CD14-positive monocyte (primary cell): Measurements from ENCODE around the gene FBXW11. TPM values are rescaled to one million over a fixed set of nuclear protein-coding genes. Genes with fewer than 3 reads are reported as not detected.

Experiments
- DNase-seq, 3 donors: peaks; one replicate each; pipeline ENCODE4 v3.0.0-alpha.2; 2011 to 2022
- H2AFZ ChIP-seq: 2 replicates; pipeline ENCODE4 v1.6.0; 2012; ENCODE audit warnings: mild to moderate bottlenecking, low read depth, low read length, inconsistent platforms; ENCODE audit not compliant: insufficient read depth, poor library complexity, severe bottlenecking
- H3K27ac ChIP-seq, 2 donors: 1 replicate in 1 of 2; 2 replicates in 1 of 2; pipeline ENCODE4 v1.5.1; 2012 to 2013; ENCODE audit warnings: low read length in 2 of 2, control low read depth in 1 of 2, inconsistent platforms in 1 of 2, low read depth in 1 of 2, mild to moderate bottlenecking in 1 of 2
- H3K27me3 ChIP-seq, 2 donors: one replicate each; pipeline versions ENCODE4 v1.6.0 to v1.6.1; 2011 to 2013; ENCODE audit warnings: low read length in 2 of 2; ENCODE audit not compliant: control insufficient read depth in 2 of 2, insufficient read depth in 2 of 2
- H3K36me3 ChIP-seq, 2 donors: replicated peaks in 1 of 2; 1 replicate in 1 of 2; 2 replicates in 1 of 2; pipeline versions ENCODE4 v1.5.1 to v1.6.1; 2012 to 2013; ENCODE audit warnings: low read length in 2 of 2, control low read depth in 1 of 2, inconsistent platforms in 1 of 2, mild to moderate bottlenecking in 1 of 2; ENCODE audit not compliant: insufficient read depth in 2 of 2, control insufficient read depth in 1 of 2
- H3K4me1 ChIP-seq, 2 donors: 1 replicate in 1 of 2; 2 replicates in 1 of 2; pipeline versions ENCODE4 v1.5.1 to v1.6.1; 2012 to 2013; ENCODE audit warnings: low read length in 2 of 2, control low read depth in 1 of 2, inconsistent platforms in 1 of 2, mild to moderate bottlenecking in 1 of 2, moderate library complexity in 1 of 2; ENCODE audit not compliant: insufficient read depth in 2 of 2, control insufficient read depth in 1 of 2
- H3K4me2 ChIP-seq: replicated peaks from 2 replicates; pipeline ENCODE3; 2012; ENCODE audit warnings: low read length, moderate library complexity, mild to moderate bottlenecking; ENCODE audit not compliant: poor library complexity, severe bottlenecking; ENCODE audit errors: extremely low read depth
- H3K4me3 ChIP-seq, 3 experiments: fragments of 200-600 bp in 1 of 3; sonication (generic) in 1 of 3; replicated peaks in 1 of 3; 1 replicate in 2 of 3; 2 replicates in 1 of 3; pipeline ENCODE4 v1.5.1; 2011 to 2013; ENCODE audit warnings: low read length in 3 of 3, mild to moderate bottlenecking in 3 of 3, control low read depth in 2 of 3, low read depth in 2 of 3, inconsistent platforms in 1 of 3, moderate library complexity in 1 of 3
- H3K79me2 ChIP-seq: 2 replicates; pipeline ENCODE4 v1.6.0; 2012; ENCODE audit warnings: mild to moderate bottlenecking, control low read depth, inconsistent platforms, low read length, moderate library complexity; ENCODE audit not compliant: insufficient read depth
- H3K9ac ChIP-seq: 2 replicates; pipeline ENCODE4 v1.6.0; 2017; ENCODE audit warnings: low read length, mild to moderate bottlenecking; ENCODE audit not compliant: insufficient read depth, poor library complexity, severe bottlenecking
- H3K9me3 ChIP-seq, 2 donors: replicated peaks in 1 of 2; 1 replicate in 1 of 2; 2 replicates in 1 of 2; pipeline versions ENCODE4 v1.5.1 to v1.6.1; 2012 to 2013; ENCODE audit warnings: low read length in 2 of 2, control low read depth in 1 of 2; ENCODE audit not compliant: control insufficient read depth in 1 of 2, insufficient read depth in 1 of 2
- H4K20me1 ChIP-seq: 2 replicates; pipeline ENCODE4 v1.6.0; 2012; ENCODE audit warnings: mild to moderate bottlenecking, low read length, control low read depth, moderate library complexity; ENCODE audit not compliant: insufficient read depth
- H3K27ac Mint-ChIP-seq, 7 donors: one replicate each; pipeline ENCODE4 v1.8.0; 2020; ENCODE audit warnings: mild to moderate bottlenecking in 7 of 7, mixed read lengths in 7 of 7, moderate library complexity in 6 of 7, inconsistent platforms in 2 of 7
- H3K27me3 Mint-ChIP-seq, 3 donors: one replicate each; pipeline ENCODE4 v1.8.0; 2021 to 2022; ENCODE audit warnings: low read depth in 3 of 3, mild to moderate bottlenecking in 3 of 3, mixed read lengths in 3 of 3, moderate library complexity in 3 of 3, inconsistent platforms in 1 of 3
- H3K36me3 Mint-ChIP-seq, 2 donors: one replicate each; pipeline ENCODE4 v1.8.0; 2020; ENCODE audit warnings: mixed read lengths in 2 of 2, inconsistent platforms in 1 of 2, mild to moderate bottlenecking in 1 of 2
- H3K4me1 Mint-ChIP-seq: one replicate; pipeline ENCODE4 v1.8.0; 2020; ENCODE audit warnings: mild to moderate bottlenecking, mixed read lengths
- H3K4me3 Mint-ChIP-seq, 2 donors: one replicate each; pipeline ENCODE4 v1.8.0; 2020; ENCODE audit warnings: mild to moderate bottlenecking in 2 of 2, mixed read lengths in 2 of 2, moderate library complexity in 1 of 2
- H3K9me3 Mint-ChIP-seq, 7 donors: one replicate each; pipeline ENCODE4 v1.8.0; 2020 to 2022; ENCODE audit warnings: mixed read lengths in 7 of 7, mild to moderate bottlenecking in 6 of 7, moderate library complexity in 6 of 7, inconsistent platforms in 2 of 7
- CTCF ChIP-seq: fragments of 200-600 bp; IDR thresholded peaks from one replicate; pipeline ENCODE4 v1.8.0; 2022; ENCODE audit warnings: antibody characterized with exemption, mild to moderate bottlenecking
- WGBS: methylation state at CpG from one replicate; pipeline ENCODE4 v1.1.5; 2013; ENCODE audit warnings: missing lambda C conversion rate; ENCODE audit not compliant: insufficient coverage; 5-methylcytosine and 5-hydroxymethylcytosine counted together
- intact Hi-C, 2 donors: fragments of 100-400 bp; cut with micrococcal nuclease; formaldehyde crosslinking; loops; one replicate each; pipeline versions ENCODE4 v1.15.0 to v1.15.1; 2023
- polyA plus RNA-seq, 3 donors: library from polyadenylated mRNA; depleted of rRNA in 1 of 3; unstranded in 2 of 3; stranded (reverse) in 1 of 3; fragments of 300-500 nt in 2 of 3; fragments of >200 nt in 1 of 3; fragmentation: Illumina TruSeq in 2 of 3; gene quantifications; 1 replicate in 2 of 3; 2 replicates in 1 of 3; pipeline ENCODE4 v1.2.3, GENCODE V29; 2012 to 2021

FBXW11 gene
- polyA plus RNA-seq, 3 donors, result 15.0 to 24.5 (median 18.2) TPM

GRCh38 chr5:171963416-171963815 is 43.0 kb downstream of the FBXW11 start:
- H3K79me2 ChIP-seq, result peaks cover 96% of the 10 kb centered on the region
- peaks cover 7 to 30% of the 10 kb centered on the region in 2 donors for H3K4me1 ChIP-seq
- Mint-ChIP-seq H3K4me3 (no peak overlapping the region), H3K36me3 (peaks cover 2 to 8% of the 10 kb centered on the region in 2 donors), H3K4me1 (peaks cover 43% of the 10 kb centered on the region), H3K9me3 (peaks cover 0 to 5% (median 0%) of the 10 kb centered on the region in 7 donors), H3K27me3 (no peaks in the 10 kb centered on the region), H3K27ac (no peak overlapping the region)
- peaks cover 0 to 3% of the 10 kb centered on the region in 2 donors for H3K36me3 ChIP-seq
- H2AFZ ChIP-seq, result no peak overlapping the region
- H3K9ac ChIP-seq, result no peak overlapping the region
- TF ChIP-seq CTCF, result no peak
- H3K9me3 ChIP-seq, result no peaks in the 10 kb centered on the region
- intact Hi-C loops, result no loop called here
- no peak overlapping the region for H3K4me2 ChIP-seq
- WGBS, result 100% methylated on average over 1 of the region's 2 CpGs
- no peak overlapping the region for H3K4me3 ChIP-seq
- no peak overlapping the region for H3K27ac ChIP-seq
- no peaks in the 10 kb centered on the region for H3K27me3 ChIP-seq
- peaks cover 99% of the 10 kb centered on the region for H4K20me1 ChIP-seq
- DNase-seq, result no peak

DNA sequence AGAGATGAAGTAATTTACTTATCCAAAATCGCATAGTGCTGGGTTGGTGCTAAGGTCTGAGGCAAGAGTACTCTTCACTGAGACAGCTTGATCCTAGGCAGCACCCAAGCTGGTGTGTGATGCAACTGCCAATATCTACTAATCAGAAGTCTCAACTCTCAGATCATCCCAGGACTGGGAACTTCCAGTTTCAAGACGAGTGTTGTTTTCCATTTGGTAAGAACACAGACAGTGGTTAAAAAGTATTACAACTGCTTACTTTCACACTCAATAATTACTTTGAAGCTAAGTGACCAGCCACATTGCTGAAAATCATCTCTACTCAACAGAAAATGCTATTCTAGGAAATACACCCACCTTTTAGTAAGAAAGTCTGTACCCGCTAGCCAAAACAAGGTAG is 45.3 kb downstream of the FBXW11 start:
- intact Hi-C loops, result no loop called here
- Histone ChIP-seq H3K27me3 (no peaks in the 10 kb centered on the region), H3K4me3 (no peak overlapping the region), H3K9me3 (no peaks in the 10 kb centered on the region), H3K4me1 (peaks cover 7 to 29% of the 10 kb centered on the region in 2 donors), H3K27ac (no peak overlapping the region), H2AFZ (no peak overlapping the region), H3K36me3 (peaks cover 0 to 3% of the 10 kb centered on the region in 2 donors), H3K4me2 (no peak overlapping the region), H3K79me2 (peaks cover 99% of the 10 kb centered on the region), H3K9ac (no peak overlapping the region), H4K20me1 (peaks cover 100% of the 10 kb centered on the region)
- Mint-ChIP-seq H3K4me1 (peaks cover 45% of the 10 kb centered on the region), H3K27me3 (no peaks in the 10 kb centered on the region), H3K27ac (peak overlapping the region in 2 of 7 donors; percentile 22 to 26), H3K4me3 (no peak overlapping the region), H3K36me3 (peaks cover 2 to 10% of the 10 kb centered on the region in 2 donors), H3K9me3 (peaks cover 0 to 5% (median 0%) of the 10 kb centered on the region in 7 donors)
- no CpG with 5 or more reads among the region's 3 CpGs for WGBS
- DNase-seq, result peak in 2 of 3 donors; percentile 21 to 55
- no peak for TF ChIP-seq CTCF
